Mucosa of gallbladder (tissue), 1 donor: ENCODE data around the gene SHOC2. TPM values are rescaled to one million over a fixed set of nuclear protein-coding genes. Genes with fewer than 3 reads are reported as not detected.

Experiments used
- DNase-seq: peaks from one replicate; pipeline ENCODE4 v3.0.0-alpha.2; 2020; ENCODE audit warnings: low spot score
- total RNA-seq: library from RNA; stranded (reverse); gene quantifications from one replicate; pipeline ENCODE4 v1.2.1, GENCODE V29; 2021
- donor health status: DM: no; HTN: no; CAD: no.

The SHOC2 gene
- total RNA-seq, 1 donor from 2014 or later, result 75.1 TPM

GRCh38 chr10:110946496-110946895 lies 27.1 kb downstream of the SHOC2 start:
- no peak for DNase-seq

DNA sequence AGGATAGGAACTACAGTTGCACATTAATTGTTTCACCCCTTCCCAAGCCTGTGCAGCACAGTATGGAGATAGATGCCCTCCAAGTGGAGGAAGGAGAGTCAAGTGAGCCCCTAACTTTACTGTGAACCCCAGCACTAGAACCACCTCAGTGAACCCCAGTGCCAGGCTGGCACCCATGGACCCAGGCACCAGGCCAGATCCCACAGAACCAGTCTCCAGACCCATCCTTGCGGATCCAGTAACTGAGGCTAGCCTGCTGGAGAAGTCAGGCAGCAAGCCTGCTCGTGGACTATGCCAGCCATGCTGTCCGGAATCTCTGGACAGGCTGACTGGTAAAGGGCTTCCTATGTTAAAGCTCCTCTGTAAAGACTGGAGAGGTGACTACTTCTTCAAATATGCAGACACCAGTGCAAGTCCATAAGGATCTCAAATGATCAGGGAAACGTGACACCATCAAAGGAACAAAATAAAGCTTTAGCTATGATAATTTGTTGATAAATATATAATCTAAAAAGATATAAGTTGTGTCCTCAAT lies 27.7 kb downstream of the SHOC2 start:
- DNase-seq, result no peak

DNA sequence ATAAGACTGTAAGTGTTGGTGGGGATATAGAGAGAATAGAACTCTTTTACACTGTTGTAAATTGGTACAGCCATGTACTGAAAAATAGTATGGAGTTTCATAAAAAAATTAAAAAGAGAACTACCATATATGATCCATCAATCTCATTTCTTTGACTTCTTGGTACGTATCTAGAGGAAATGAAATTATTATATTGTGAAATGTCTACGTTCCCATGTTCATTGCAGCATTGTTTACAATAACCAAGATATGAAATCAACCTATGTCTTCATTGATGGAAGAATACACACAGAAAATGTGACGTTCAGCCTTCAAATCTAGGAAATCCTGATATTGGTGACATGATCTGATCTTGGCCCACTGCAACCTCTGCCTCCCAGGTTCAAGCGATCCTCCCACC lies 32.0 kb downstream of the SHOC2 start:
- no peak for DNase-seq

- DNase-seq, result no peak
These were observed 38.2 kb downstream of the SHOC2 start for GRCh38 chr10:110957606-110958005.

DNA sequence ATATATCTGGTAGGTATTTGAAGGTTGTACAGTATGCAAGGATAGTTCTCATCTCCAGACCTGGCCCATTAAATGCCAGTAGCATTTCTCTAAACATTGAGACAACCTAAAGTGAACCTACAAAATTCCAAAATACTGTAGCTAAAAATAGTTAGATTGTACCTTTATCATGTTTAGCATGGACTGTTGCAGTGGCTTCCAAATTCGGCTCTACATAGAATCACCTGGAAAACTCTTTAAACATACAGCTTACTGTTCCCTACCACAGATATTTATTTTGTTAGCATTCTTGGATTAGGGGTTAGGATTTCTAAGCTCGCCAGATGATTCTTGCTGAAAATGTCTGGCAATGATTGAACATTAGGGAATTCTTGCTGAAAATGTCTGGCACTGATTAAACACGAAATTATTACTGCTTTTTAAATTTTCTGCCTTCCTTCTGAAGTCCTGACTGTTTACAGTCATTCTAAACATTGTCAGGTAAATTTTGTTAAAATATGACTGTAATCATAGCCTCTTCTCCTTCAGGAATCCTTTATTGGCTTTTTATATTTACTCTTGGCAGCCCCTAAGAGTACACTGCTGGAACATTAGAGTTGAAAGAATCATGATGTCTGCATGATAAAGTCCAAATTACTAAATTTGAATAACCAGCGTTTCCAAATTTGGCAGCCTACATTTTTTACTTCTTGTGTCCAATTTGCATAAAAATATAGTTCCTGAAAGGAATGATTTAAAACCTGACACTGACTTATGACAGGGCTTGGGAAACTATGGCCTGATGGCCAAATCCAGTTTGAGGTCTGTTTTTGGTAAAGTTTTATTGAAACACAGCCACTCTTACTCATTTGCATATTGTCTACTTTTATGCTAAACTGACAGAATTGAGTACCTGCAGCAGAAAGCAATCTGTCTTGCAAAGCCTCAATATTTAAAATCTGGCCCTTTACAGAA lies 40.3 kb downstream of the SHOC2 start:
- no peak for DNase-seq

GRCh38 chr10:110960333-110960712 lies 40.9 kb downstream of the SHOC2 start:
- no peak for DNase-seq

DNA sequence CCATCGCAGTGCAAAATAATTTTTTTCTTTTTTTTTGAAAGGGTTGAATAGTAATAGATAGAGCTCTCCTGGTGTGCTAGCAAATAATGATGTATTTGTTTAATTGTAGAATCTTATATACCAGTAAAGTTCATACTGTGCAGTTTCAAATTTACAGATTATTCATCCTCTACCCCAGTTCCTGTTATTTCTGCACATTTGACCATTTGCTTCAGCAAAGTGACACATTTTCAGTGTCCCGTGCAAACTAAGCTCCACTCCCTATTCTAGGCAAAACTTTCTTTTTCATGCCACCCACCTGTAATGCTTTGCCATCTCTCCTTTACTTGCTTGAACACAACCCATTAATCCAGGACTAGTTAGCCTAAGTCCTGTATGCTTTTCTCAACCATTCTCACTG lies 43.0 kb downstream of the SHOC2 start:
- no peak for DNase-seq

GRCh38 chr10:110963162-110963561 lies 43.8 kb downstream of the SHOC2 start:
- DNase-seq, result no peak

GRCh38 chr10:110964681-110965080 lies 45.3 kb downstream of the SHOC2 start:
- DNase-seq, result no peak

DNA sequence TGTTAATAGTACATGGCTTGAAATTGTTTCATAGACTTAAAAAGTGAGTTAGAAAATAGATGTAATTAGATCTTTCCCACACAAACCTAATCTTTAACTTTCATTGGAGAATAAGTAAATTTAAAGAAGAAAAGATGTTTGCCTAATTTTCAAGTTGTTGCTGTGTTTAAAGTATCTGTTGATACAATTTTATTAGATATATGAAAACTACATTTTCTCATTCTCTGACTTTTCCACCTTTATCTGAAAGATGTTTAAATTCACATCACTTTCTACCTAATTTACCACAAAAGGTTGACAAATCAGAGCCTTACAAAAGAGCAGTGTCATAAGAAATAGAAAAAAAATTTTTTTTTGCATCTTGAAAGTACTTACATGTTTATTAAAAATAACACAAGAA lies 45.8 kb downstream of the SHOC2 start:
- DNase-seq, result no peak

GRCh38 chr10:110966146-110966545 lies 46.7 kb downstream of the SHOC2 start:
- no peak for DNase-seq

DNA sequence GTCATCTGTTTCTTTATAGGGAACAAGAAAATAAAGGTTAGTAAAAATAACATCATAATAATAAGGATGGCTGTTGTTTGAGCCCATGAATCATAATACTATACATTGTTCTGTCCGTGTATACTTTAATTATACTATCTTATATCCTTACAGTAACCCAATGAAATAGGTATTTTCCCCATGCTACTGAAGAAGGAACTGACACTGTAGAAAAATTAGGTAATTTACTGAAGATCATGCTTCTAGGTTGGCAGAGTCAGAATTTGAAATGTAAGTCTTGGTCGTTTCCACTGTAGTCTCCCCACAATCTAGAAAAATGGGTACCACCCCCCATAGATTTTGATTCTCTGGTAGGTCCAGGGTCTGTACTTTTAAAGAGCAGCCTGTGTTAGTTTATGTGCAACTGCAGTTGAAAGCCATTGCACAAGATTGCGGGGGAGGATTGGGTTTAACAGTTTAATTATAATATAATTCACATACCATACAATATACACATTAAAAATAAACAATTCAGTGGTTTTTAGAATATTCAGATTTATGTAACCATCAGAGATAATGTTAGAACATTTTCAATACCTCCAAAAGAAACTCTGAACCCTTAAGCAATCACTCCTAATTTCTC lies 47.7 kb downstream of the SHOC2 start:
- DNase-seq, result no peak

- no peak for DNase-seq
These were observed 48.2 kb downstream of the SHOC2 start for GRCh38 chr10:110967645-110968044.

- no peak for DNase-seq
These were observed 49.8 kb downstream of the SHOC2 start for GRCh38 chr10:110969183-110969582.

- no peak for DNase-seq
These were observed 52.2 kb downstream of the SHOC2 start for GRCh38 chr10:110971638-110972037.

GRCh38 chr10:110972231-110973134 lies 53.1 kb downstream of the SHOC2 start:
- DNase-seq, result no peak

DNA sequence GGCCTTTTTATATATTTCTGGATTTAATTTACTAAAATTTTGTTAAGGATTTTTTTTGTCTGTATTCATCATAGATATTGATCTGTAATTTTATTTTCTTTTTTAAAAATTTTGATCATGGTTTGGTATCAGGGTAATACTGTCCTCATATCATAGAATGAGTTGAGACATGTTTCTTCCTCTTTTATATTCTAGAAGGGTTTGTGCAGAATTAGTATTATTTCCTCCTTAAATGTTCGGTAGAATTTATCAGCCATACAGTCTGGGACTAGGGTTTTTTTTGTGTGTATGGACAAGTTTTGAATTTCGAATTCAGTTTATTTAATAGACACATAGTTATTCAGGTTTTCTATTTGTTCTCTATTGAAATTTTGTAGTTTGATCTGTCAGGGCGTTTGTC lies 54.0 kb downstream of the SHOC2 start:
- DNase-seq, result no peak

GRCh38 chr10:110976577-110976976 lies 57.2 kb downstream of the SHOC2 start:
- no peak for DNase-seq

- DNase-seq, result no peak
These were observed 58.3 kb downstream of the SHOC2 start for GRCh38 chr10:110977662-110978061.

GRCh38 chr10:110978204-110978603 lies 58.8 kb downstream of the SHOC2 start:
- DNase-seq, result no peak

- DNase-seq, result no peak
These were observed 60.2 kb downstream of the SHOC2 start for GRCh38 chr10:110979611-110980010.

GRCh38 chr10:110980807-110981206 lies 61.4 kb downstream of the SHOC2 start:
- DNase-seq, result no peak
